GM20000 (cell line): Measurements from ENCODE around the gene SLF2.
A peak's percentile ranks its signal among the peaks of the same experiment; 100 is the strongest.

ENCODE experiments used
- DNase-seq: peaks from one replicate; pipeline ENCODE4 v3.0.0; 2012; ENCODE audit warnings: low spot score
- TF ChIP-seq, protein P1 (sequence below): IDR thresholded peaks from 2 replicates; pipeline ENCODE4 v1.5.1; 2012; ENCODE audit warnings: mild to moderate bottlenecking, control low read depth; ENCODE audit errors: extremely low read depth, missing control alignments

Gene SLF2

GRCh38 chr10:100987685-100988049, 74.9 kb downstream of the SLF2 start:
- DNase-seq = no peak

GRCh38 chr10:100988166-100988565, 75.4 kb downstream of the SLF2 start:
- TF ChIP-seq, protein P1, sequence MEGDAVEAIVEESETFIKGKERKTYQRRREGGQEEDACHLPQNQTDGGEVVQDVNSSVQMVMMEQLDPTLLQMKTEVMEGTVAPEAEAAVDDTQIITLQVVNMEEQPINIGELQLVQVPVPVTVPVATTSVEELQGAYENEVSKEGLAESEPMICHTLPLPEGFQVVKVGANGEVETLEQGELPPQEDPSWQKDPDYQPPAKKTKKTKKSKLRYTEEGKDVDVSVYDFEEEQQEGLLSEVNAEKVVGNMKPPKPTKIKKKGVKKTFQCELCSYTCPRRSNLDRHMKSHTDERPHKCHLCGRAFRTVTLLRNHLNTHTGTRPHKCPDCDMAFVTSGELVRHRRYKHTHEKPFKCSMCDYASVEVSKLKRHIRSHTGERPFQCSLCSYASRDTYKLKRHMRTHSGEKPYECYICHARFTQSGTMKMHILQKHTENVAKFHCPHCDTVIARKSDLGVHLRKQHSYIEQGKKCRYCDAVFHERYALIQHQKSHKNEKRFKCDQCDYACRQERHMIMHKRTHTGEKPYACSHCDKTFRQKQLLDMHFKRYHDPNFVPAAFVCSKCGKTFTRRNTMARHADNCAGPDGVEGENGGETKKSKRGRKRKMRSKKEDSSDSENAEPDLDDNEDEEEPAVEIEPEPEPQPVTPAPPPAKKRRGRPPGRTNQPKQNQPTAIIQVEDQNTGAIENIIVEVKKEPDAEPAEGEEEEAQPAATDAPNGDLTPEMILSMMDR = no peak
- no peak for DNase-seq

More at GRCh38 chr10:100987685-100988049, 74.9 kb downstream of the SLF2 start:
- TF ChIP-seq, protein P1 = no peak

- TF ChIP-seq, protein P1 = no peak
- DNase-seq = no peak
Measured at GRCh38 chr10:100989088-100989487, 76.3 kb downstream of the SLF2 start.

DNA sequence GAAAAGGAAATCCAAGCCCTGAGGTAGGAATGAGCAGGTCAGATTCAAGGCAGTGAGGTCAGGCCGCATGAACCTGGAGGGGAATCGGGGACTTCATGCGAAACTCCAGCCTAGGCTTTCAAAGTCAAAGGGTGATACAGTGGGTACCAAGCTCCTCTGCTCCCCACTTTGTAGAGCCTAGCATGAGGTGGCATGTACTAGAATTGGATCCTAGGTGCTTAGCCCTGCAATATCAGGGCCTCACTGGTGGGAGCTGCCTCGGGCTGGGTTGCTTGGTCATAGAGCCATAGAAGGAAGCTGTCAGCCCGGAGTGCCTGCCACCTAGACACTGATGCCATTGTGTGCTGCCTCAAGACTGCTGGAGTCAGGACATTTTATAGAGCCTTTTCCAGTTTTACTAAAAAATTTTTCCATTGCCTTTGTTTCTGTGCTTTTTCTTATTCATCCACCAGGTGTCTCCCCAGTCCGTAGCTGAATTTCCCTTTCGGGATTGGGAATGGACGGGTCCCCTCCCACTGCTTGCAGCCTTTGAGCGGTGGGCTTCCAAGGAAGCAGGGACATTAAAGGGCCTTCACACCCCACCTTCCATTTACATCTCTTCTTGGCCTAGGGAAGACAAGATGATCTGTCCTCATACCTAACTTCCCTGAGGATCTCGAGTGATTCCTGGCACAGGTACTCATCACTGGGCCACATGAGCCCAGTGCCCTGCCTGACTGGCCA, 81.4 kb downstream of the SLF2 start:
- TF ChIP-seq, protein P1 = no peak

DNA sequence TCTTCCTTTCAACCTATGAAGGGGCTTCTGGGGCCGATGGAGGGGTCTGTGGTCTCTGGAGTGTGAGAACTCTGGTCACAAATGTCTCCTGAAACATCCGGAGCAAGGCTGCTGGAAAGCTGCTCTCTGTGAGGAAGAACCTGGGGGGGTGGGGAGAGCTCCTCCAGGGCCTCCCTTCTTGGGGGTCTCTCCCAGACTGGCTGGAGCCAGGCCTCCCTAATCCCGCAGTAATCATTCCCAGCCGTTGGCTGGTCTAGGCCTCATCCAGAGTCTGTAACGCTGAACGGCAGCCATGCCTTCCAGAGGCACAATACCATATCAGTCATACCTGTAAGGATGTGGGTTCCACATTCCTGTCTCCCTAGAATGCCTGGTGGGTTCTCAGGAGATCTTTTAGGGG, 82.4 kb downstream of the SLF2 start:
- TF ChIP-seq, protein P1 = no peak
- DNase-seq = no peak

More for the DNA sequence above, 81.4 kb downstream of the SLF2 start:
- no peak for DNase-seq

- TF ChIP-seq, protein P1 = no peak
- peak; percentile 82 for DNase-seq
Measured at GRCh38 chr10:100996678-100997359, 84.1 kb downstream of the SLF2 start.
